Measurements from ENCODE around the gene ITGA7. TPM values are rescaled to one million over a fixed set of nuclear protein-coding genes. Genes with fewer than 3 reads are reported as not detected.

Gene ITGA7
- total RNA-seq, 2 donors from 2014 or later, result 285 to 317 TPM

DNA sequence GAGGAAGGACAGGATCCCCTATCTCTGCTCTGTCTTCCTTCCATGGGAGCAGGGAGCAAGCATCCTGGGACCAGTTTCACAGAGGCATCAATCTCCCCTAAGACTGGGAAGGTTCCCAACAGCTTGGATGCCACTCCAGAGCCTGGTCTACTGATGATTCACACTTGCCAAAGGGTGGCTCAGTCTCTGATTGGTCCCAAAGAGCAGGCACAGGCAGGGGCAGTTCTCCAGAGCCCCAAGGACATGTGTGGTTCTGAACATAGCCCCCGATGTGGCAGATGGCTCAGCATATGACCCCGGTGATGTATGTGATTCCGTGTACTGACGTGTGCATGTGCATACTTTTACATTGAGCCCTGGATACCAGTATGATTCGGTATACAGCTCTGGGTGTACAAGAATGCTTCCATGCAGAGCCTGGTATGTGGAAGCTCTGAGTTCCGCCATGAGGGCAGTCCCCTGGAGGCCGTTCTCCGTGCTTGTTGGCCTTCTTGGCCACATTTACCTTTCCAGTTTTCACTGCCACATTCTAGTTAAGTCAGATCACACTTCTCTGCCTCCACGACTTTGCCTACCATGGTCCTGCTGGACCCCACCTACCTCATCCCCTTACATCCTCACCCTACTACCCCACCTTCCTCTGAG, 21.2 kb downstream of the ITGA7 start:
- H3K27ac ChIP-seq, result no peak overlapping the region
- H3K4me3 ChIP-seq, result no peak overlapping the region
- H3K27me3 ChIP-seq (replicated peaks; ENCODE audit: insufficient read depth), result no peaks in the 10 kb centered on the region
- peaks cover 2 to 11% of the 10 kb centered on the region in 2 donors for H3K4me1 ChIP-seq (ENCODE audit: control insufficient read depth in 1 of 2, low read depth in 2 of 2)
- DNase-seq (ENCODE audit: low spot score) (no peak), ATAC-seq (ENCODE audit: insufficient number of reproducible peaks, low FRiP score, low read depth) (no peak)
- H3K9me3 ChIP-seq, result no peaks in the 10 kb centered on the region
- peaks cover 43% of the 10 kb centered on the region for H3K36me3 ChIP-seq
- TF ChIP-seq CTCF (IDR thresholded peaks at IDR 0.05), result no peak

- no peak for ATAC-seq (ENCODE audit: insufficient number of reproducible peaks, low FRiP score, low read depth)
- no peaks in the 10 kb centered on the region for H3K9me3 ChIP-seq
- no peaks in the 10 kb centered on the region for H3K27me3 ChIP-seq (replicated peaks; ENCODE audit: insufficient read depth)
- TF ChIP-seq CTCF (IDR thresholded peaks at IDR 0.05), result no peak
- peaks cover 6 to 15% of the 10 kb centered on the region in 2 donors for H3K4me1 ChIP-seq (ENCODE audit: control insufficient read depth in 1 of 2, low read depth in 2 of 2)
- no peak overlapping the region for H3K4me3 ChIP-seq
- H3K27ac ChIP-seq, result no peak overlapping the region
- no peak for DNase-seq (ENCODE audit: low spot score)
- peaks cover 42% of the 10 kb centered on the region for H3K36me3 ChIP-seq
Observed at GRCh38 chr12:55685671-55686070, 22.0 kb downstream of the ITGA7 start.

DNA sequence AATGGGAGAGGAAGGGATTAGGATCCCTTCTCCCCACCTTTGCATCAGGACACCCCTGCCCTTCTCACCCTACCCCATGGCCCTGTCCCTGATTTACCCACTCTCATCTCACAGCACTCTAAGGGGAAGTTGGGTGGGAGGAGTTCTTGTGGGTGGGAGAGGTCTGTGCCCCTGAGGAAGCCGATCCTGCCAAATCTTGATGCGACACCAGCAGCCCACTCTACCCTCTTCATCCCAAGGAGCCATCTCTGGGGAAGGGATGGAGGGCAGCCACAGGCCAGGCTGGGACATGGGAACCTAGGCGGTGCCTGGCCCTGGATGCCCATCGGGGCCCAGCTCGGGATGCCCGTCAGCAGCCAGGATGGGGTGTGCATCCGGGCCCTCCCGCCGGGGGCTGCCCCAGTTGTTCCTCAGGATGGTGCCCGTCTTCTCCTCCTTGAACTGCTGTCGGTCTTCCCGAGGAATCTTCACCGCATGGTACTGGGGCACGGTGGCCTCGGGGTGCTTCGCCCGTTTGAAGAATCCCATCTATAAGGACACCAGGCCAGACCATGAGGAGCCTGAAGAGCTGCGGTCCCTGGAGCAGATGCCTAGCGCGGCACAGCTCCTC, 22.8 kb downstream of the ITGA7 start:
- Histone ChIP-seq H3K36me3 (peaks cover 42% of the 10 kb centered on the region), H3K4me1 (ENCODE audit: control insufficient read depth in 1 of 2, low read depth in 2 of 2) (peaks cover 6 to 15% of the 10 kb centered on the region in 2 donors), H3K27ac (no peak overlapping the region), H3K4me3 (no peak overlapping the region), H3K9me3 (no peaks in the 10 kb centered on the region), H3K27me3 (replicated peaks; ENCODE audit: insufficient read depth) (no peaks in the 10 kb centered on the region)
- ATAC-seq (ENCODE audit: insufficient number of reproducible peaks, low FRiP score, low read depth) (no peak), DNase-seq (ENCODE audit: low spot score) (no peak)
- no peak for TF ChIP-seq CTCF (IDR thresholded peaks at IDR 0.05)

DNA sequence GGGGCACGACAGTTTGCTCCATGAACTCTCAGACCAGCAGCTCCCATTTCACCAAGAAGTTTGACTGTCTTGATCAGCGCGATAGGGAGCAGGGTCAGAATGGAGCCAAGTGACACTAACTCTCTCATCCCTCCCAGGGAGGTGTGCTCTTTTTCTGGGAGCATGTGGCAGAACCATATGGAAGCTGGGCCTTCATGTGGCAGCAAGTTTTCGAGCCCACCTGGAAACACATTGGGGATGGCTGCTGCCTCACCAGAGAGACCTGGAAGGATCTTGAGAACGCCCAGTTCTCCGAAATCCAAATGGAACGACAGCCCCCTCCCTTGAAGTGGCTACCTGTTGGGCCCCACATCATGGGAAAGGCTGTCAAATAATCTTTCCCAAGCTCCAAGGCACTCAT, 24.0 kb downstream of the ITGA7 start:
- H3K4me1 ChIP-seq (ENCODE audit: control insufficient read depth in 1 of 2, low read depth in 2 of 2), result peaks cover 6 to 15% of the 10 kb centered on the region in 2 donors
- no peak overlapping the region for H3K27ac ChIP-seq
- DNase-seq (ENCODE audit: low spot score), result no peak
- ATAC-seq (ENCODE audit: insufficient number of reproducible peaks, low FRiP score, low read depth), result no peak
- H3K4me3 ChIP-seq, result no peak overlapping the region
- H3K9me3 ChIP-seq, result no peaks in the 10 kb centered on the region
- H3K27me3 ChIP-seq (replicated peaks; ENCODE audit: insufficient read depth), result no peaks in the 10 kb centered on the region
- H3K36me3 ChIP-seq, result peaks cover 39% of the 10 kb centered on the region
- no peak for TF ChIP-seq CTCF (IDR thresholded peaks at IDR 0.05)

GRCh38 chr12:55682087-55682796, 25.5 kb downstream of the ITGA7 start:
- Histone ChIP-seq H3K4me3 (peak overlapping the region; percentile 51), H3K27me3 (replicated peaks; ENCODE audit: insufficient read depth) (no peaks in the 10 kb centered on the region), H3K9me3 (no peaks in the 10 kb centered on the region), H3K36me3 (peaks cover 24% of the 10 kb centered on the region), H3K4me1 (ENCODE audit: control insufficient read depth in 1 of 2, low read depth in 2 of 2) (peaks cover 6 to 15% of the 10 kb centered on the region in 2 donors), H3K27ac (no peak overlapping the region)
- TF ChIP-seq CTCF (IDR thresholded peaks at IDR 0.05), result no peak
- ATAC-seq (ENCODE audit: insufficient number of reproducible peaks, low FRiP score, low read depth), result no peak
- no peak for DNase-seq (ENCODE audit: low spot score)

All from thoracic aorta (tissue), 2 donors.